Adrenal gland (tissue), 5 donors: Measurements from ENCODE around the gene SHLD1.
"Not testable (repeated sequence)": the region's sequence is repeated elsewhere in the genome, so short reads cannot be mapped to it uniquely, and the experiment has no call there.

Experiments used
- CTCF ChIP-seq, 6 experiments: fragments of 450-650 bp in 4 of 6; fragments of 200-600 bp in 2 of 6; sonication (generic) in 1 of 6; IDR thresholded peaks; 1 replicate in 5 of 6; 2 replicates in 1 of 6; pipeline versions ENCODE4 v1.5.1 to v1.8.0; 2016 to 2021; ENCODE audit warnings: antibody characterized with exemption in 6 of 6, mild to moderate bottlenecking in 2 of 6, moderate library complexity in 1 of 6
- POLR2A ChIP-seq, 2 donors: fragments of 450-650 bp; IDR thresholded peaks; one replicate each; pipeline ENCODE4 v1.6.1; 2017; ENCODE audit warnings: antibody characterized with exemption in 2 of 2, mild to moderate bottlenecking in 2 of 2, moderate library complexity in 1 of 2
- donor health status: DM: no; HTN: no; CAD: no.

DNA sequence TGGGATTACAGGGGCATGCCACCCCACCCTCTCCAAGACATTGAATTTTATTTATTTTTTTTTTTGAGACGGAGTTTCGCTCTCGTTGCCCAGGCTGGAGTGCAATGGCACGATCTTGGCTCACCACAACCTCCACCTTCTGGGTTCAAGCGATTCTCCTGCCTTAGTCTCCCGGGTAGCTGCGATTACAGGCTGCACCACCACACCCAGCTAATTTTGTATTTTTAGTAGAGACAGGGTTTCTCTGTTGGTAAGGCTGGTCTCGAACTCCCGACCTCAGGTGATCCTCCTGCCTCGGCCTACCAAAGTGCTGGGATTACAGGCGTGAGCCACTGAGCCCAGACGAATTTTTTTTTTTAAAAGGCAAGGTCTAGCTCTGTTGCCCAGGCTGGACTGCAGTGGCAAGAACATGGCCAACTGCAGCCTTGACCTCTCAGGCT is 669 bp upstream of the SHLD1 start:
- not testable (repeated sequence) for TF ChIP-seq CTCF, POLR2A (IDR thresholded peaks at IDR 0.05)
